ENCODE results near the gene TMEM30B.
"Not testable (repeated sequence)": the region's sequence is repeated elsewhere in the genome, so short reads cannot be mapped to it uniquely, and the experiment has no call there.

The TMEM30B gene

GRCh38 chr14:61264651-61265050, 16.5 kb downstream of the TMEM30B start:
- DNase-seq, result no peak

GRCh38 chr14:61264010-61264571, 17.0 kb downstream of the TMEM30B start:
- no peak for DNase-seq

GRCh38 chr14:61262082-61262481, 19.1 kb downstream of the TMEM30B start:
- no peak for DNase-seq

GRCh38 chr14:61260939-61261776, 20.0 kb downstream of the TMEM30B start:
- DNase-seq, result no peak

GRCh38 chr14:61258985-61259384, 22.2 kb downstream of the TMEM30B start:
- no peak for DNase-seq

- peak; percentile 42 for DNase-seq
These were observed 23.6 kb downstream of the TMEM30B start for GRCh38 chr14:61257469-61258057.

- DNase-seq, result no peak
These were observed 24.2 kb downstream of the TMEM30B start for GRCh38 chr14:61256826-61257468.

- no peak for DNase-seq
These were observed 25.2 kb downstream of the TMEM30B start for GRCh38 chr14:61255968-61256367.

GRCh38 chr14:61254808-61255526, 26.2 kb downstream of the TMEM30B start:
- DNase-seq, result no peak

GRCh38 chr14:61253064-61253738, 27.9 kb downstream of the TMEM30B start:
- no peak for DNase-seq

GRCh38 chr14:61252369-61253063, 28.6 kb downstream of the TMEM30B start:
- peak; percentile 70 for DNase-seq

- DNase-seq, result no peak
These were observed 31.1 kb downstream of the TMEM30B start for GRCh38 chr14:61250063-61250462.

GRCh38 chr14:61247935-61248334, 33.2 kb downstream of the TMEM30B start:
- no peak for DNase-seq

GRCh38 chr14:61246721-61247120, 34.4 kb downstream of the TMEM30B start:
- DNase-seq, result no peak

GRCh38 chr14:61244009-61244408, 37.1 kb downstream of the TMEM30B start:
- no peak for DNase-seq

GRCh38 chr14:61240206-61240605, 40.9 kb downstream of the TMEM30B start:
- no peak for DNase-seq

- not testable (repeated sequence) for DNase-seq
These were observed 41.9 kb downstream of the TMEM30B start for GRCh38 chr14:61239285-61239684.

- DNase-seq, result no peak
These were observed 42.4 kb downstream of the TMEM30B start for GRCh38 chr14:61238611-61239245.

GRCh38 chr14:61234215-61234916, 46.8 kb downstream of the TMEM30B start:
- DNase-seq, result no peak

- DNase-seq, result no peak
These were observed 47.6 kb downstream of the TMEM30B start for GRCh38 chr14:61233436-61233956.
